HFFc6 (cell line): Measurements from ENCODE around the gene CTNND2. TPM values are rescaled to one million over a fixed set of nuclear protein-coding genes. Genes with fewer than 3 reads are reported as not detected.

Source experiments
- DNase-seq: peaks from one replicate; pipeline ENCODE4 v3.0.0-alpha.2; 2018
- H3K27ac Mint-ChIP-seq: 2 replicates; pipeline ENCODE4 v1.8.0; 2020; ENCODE audit warnings: mild to moderate bottlenecking, mixed read lengths
- H3K27me3 Mint-ChIP-seq: 2 replicates; pipeline ENCODE4 v1.8.0; 2021; ENCODE audit warnings: mild to moderate bottlenecking, moderate library complexity, mixed read lengths; ENCODE audit not compliant: insufficient read depth
- H3K36me3 Mint-ChIP-seq: 2 replicates; pipeline ENCODE4 v1.8.0; 2021; ENCODE audit warnings: low read depth, mixed read lengths
- H3K4me1 Mint-ChIP-seq: 2 replicates; pipeline ENCODE4 v1.8.0; 2020; ENCODE audit warnings: low read depth, mixed read lengths
- H3K4me3 Mint-ChIP-seq: 2 replicates; pipeline ENCODE4 v1.8.0; 2020; ENCODE audit warnings: mild to moderate bottlenecking, moderate library complexity, mixed read lengths
- H3K9me3 Mint-ChIP-seq: 2 replicates; pipeline ENCODE4 v1.8.0; 2020; ENCODE audit warnings: mild to moderate bottlenecking, mixed read lengths
- CTCF ChIP-seq: fragments of 200-600 bp; sonication (generic); IDR thresholded peaks from 2 replicates; pipeline ENCODE4 v1.5.0; 2021; ENCODE audit warnings: antibody characterized with exemption, mild to moderate bottlenecking
- total RNA-seq, 6 experiments: library from RNA; stranded (reverse); fragmentation: NEBNext Ultra II Directional; extraction: Animal tissue kit (Norgen Biotek cat#: 25700); gene quantifications; 2 replicates in 1 of 6; 3 replicates in 5 of 6; pipeline ENCODE4 v1.2.3, GENCODE V29; 2021

Gene CTNND2
- total RNA-seq, 6 experiments from 2014 or later = not detected

- Mint-ChIP-seq H3K4me3 (no peak overlapping the region), H3K36me3 (no peaks in the 10 kb centered on the region; the same call in 1 of the 2 replicates), H3K4me1 (no peaks in the 10 kb centered on the region), H3K27me3 (no peaks in the 10 kb centered on the region; the same call in 1 of the 2 replicates), H3K27ac (no peak overlapping the region), H3K9me3 (peaks cover 26% of the 10 kb centered on the region)
- no peak for DNase-seq
- TF ChIP-seq CTCF = no peak
These were observed 315.4 kb downstream of the CTNND2 start for GRCh38 chr5:11588803-11589202.

GRCh38 chr5:11584017-11584416 lies 320.2 kb downstream of the CTNND2 start:
- TF ChIP-seq CTCF = no peak
- H3K9me3 Mint-ChIP-seq = peaks cover 10% of the 10 kb centered on the region
- H3K4me3 Mint-ChIP-seq = no peak overlapping the region
- H3K4me1 Mint-ChIP-seq = no peaks in the 10 kb centered on the region
- no peak overlapping the region for H3K27ac Mint-ChIP-seq
- H3K27me3 Mint-ChIP-seq = no peaks in the 10 kb centered on the region
- DNase-seq = no peak
- H3K36me3 Mint-ChIP-seq = no peaks in the 10 kb centered on the region

- no peaks in the 10 kb centered on the region for H3K4me1 Mint-ChIP-seq
These were observed 324.9 kb downstream of the CTNND2 start for GRCh38 chr5:11579351-11579750.

GRCh38 chr5:11574787-11575186 lies 329.5 kb downstream of the CTNND2 start:
- H3K36me3 Mint-ChIP-seq = no peaks in the 10 kb centered on the region
- DNase-seq = no peak
- H3K4me3 Mint-ChIP-seq = no peak overlapping the region
- no peaks in the 10 kb centered on the region for H3K4me1 Mint-ChIP-seq
- H3K9me3 Mint-ChIP-seq = peaks cover 26% of the 10 kb centered on the region
- TF ChIP-seq CTCF = no peak
- peaks cover 2% of the 10 kb centered on the region; the same call in 1 of the 2 replicates for H3K27me3 Mint-ChIP-seq
- H3K27ac Mint-ChIP-seq = no peak overlapping the region

More at GRCh38 chr5:11579351-11579750, 324.9 kb downstream of the CTNND2 start:
- H3K36me3 Mint-ChIP-seq = no peaks in the 10 kb centered on the region
- H3K27me3 Mint-ChIP-seq = no peaks in the 10 kb centered on the region
- TF ChIP-seq CTCF = no peak
- DNase-seq = no peak
- H3K4me3 Mint-ChIP-seq = no peak overlapping the region
- H3K27ac Mint-ChIP-seq = no peak overlapping the region
- H3K9me3 Mint-ChIP-seq = peaks cover 14% of the 10 kb centered on the region

GRCh38 chr5:11573140-11573992 lies 330.9 kb downstream of the CTNND2 start:
- H3K4me3 Mint-ChIP-seq = no peak overlapping the region
- no peaks in the 10 kb centered on the region for H3K4me1 Mint-ChIP-seq
- TF ChIP-seq CTCF = no peak
- peaks cover 2% of the 10 kb centered on the region; the same call in 1 of the 2 replicates for H3K27me3 Mint-ChIP-seq
- DNase-seq = no peak
- H3K27ac Mint-ChIP-seq = no peak overlapping the region
- H3K36me3 Mint-ChIP-seq = no peaks in the 10 kb centered on the region
- H3K9me3 Mint-ChIP-seq = peaks cover 25% of the 10 kb centered on the region
